ENCODE results near the gene GRAMD1B. TPM values are rescaled to one million over a fixed set of nuclear protein-coding genes. Genes with fewer than 3 reads are reported as not detected.

Gene GRAMD1B
- total RNA-seq, 1 experiment from 2014 or later, result 1.2 TPM

DNA sequence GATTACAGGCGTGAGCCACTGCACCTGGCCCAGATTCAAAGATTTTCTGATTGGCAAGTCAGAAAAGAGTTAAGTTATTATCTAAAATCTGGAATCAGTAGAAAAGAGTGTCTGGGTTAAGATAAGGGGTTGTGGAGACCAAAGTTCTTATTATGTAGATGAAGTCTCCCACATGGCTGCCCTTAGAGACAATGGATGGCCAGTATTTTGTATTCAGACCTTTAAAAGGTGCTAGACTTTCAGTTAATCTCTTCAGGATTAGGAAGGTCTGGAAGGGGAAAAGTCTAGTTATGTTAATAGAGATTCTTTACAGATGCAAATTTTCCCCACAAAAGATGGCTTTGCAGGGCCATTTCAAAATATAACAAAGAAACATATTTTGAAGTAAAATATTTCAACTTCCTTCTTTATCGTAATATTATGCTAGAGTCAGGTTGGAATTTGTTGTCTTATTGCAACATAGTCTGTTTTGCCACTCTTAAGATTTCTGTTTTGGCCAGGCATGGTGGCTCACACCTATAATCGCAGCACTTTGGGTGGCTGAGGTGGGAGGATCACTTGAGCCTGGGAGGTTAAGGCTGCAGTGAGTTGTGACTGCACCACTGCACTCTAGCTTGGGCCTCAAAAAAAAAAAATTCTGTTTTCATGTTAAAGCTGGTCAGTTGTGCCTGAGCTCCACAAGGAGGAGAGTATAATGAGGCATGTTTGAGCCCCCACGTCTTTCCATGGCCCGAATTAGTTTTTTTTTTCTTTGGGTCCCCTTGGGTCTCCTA, 14.0 kb downstream of the GRAMD1B start:
- POLR2A ChIA-PET, result no interaction called here
- no peaks in the 10 kb centered on the region for H3K4me1 Mint-ChIP-seq (ENCODE audit: low read depth, unreplicated experiment)
- no peak overlapping the region for H3K4me3 Mint-ChIP-seq (ENCODE audit: unreplicated experiment)
- H3K9me3 Mint-ChIP-seq (ENCODE audit: unreplicated experiment), result no peaks in the 10 kb centered on the region
- CTCF ChIA-PET, result interaction anchor here (1.0 kb wide), 1 partner anchor 34 kb away, joined by 4 read pairs; no protein-coding TSS in a partner anchor
- DNase-seq, result no peak
- TF ChIP-seq, protein P1, sequence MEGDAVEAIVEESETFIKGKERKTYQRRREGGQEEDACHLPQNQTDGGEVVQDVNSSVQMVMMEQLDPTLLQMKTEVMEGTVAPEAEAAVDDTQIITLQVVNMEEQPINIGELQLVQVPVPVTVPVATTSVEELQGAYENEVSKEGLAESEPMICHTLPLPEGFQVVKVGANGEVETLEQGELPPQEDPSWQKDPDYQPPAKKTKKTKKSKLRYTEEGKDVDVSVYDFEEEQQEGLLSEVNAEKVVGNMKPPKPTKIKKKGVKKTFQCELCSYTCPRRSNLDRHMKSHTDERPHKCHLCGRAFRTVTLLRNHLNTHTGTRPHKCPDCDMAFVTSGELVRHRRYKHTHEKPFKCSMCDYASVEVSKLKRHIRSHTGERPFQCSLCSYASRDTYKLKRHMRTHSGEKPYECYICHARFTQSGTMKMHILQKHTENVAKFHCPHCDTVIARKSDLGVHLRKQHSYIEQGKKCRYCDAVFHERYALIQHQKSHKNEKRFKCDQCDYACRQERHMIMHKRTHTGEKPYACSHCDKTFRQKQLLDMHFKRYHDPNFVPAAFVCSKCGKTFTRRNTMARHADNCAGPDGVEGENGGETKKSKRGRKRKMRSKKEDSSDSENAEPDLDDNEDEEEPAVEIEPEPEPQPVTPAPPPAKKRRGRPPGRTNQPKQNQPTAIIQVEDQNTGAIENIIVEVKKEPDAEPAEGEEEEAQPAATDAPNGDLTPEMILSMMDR (IDR thresholded peaks at IDR 0.05; ENCODE audit: insufficient read depth in 1 of 2, low read depth in 1 of 2, low read length in 1 of 2, severe bottlenecking in 1 of 2, unreplicated experiment in 1 of 2), result no peak
- Histone ChIP-seq H3K27me3 (replicated peaks; ENCODE audit: control insufficient read depth, insufficient read depth, low read length) (no peaks in the 10 kb centered on the region), H3K36me3 (ENCODE audit: control insufficient read depth, insufficient read depth, low read length) (no peaks in the 10 kb centered on the region), H3K4me1 (no peaks in the 10 kb centered on the region), H3K9me3 (peaks cover 9% of the 10 kb centered on the region; the same call in 1 of the 2 replicates), H3K4me3 (ENCODE audit: low read depth, low read length) (no peak overlapping the region)
- no peak overlapping the region for H3K27ac Mint-ChIP-seq (ENCODE audit: unreplicated experiment)
- no peaks in the 10 kb centered on the region for H3K36me3 Mint-ChIP-seq (ENCODE audit: insufficient read depth, unreplicated experiment)
- H3K27me3 Mint-ChIP-seq (ENCODE audit: insufficient read depth, unreplicated experiment), result peaks cover 6% of the 10 kb centered on the region
- intact Hi-C loops (cut with micrococcal nuclease; ENCODE audit: unreplicated experiment), result no loop called here
- no TSS peak for BruUV-seq (replicated peaks)

DNA sequence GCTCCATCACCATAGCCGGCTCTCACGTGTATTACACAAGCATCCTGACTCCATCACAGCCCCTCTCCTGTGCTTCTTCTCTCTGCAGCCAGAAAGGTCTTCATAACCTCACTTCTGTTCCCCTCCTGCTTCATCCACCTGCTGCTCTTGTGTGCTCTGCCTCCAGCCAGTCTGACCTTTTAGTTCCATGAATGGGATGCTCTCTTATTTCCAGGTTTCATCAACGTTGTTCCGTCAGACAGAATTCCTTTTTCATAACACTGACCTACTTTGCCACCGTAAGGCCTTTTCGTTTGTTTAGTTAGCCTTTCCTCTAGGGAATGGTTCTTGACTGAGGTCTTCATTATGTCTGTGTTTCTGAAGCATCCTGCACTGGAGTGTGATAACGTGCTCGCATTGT, 18.8 kb downstream of the GRAMD1B start:
- Histone ChIP-seq H3K27me3 (replicated peaks; ENCODE audit: control insufficient read depth, insufficient read depth, low read length) (no peaks in the 10 kb centered on the region), H3K4me1 (no peaks in the 10 kb centered on the region), H3K9me3 (no peaks in the 10 kb centered on the region), H3K4me3 (ENCODE audit: low read depth, low read length) (no peak overlapping the region), H3K36me3 (ENCODE audit: control insufficient read depth, insufficient read depth, low read length) (no peaks in the 10 kb centered on the region)
- no peak overlapping the region for H3K27ac Mint-ChIP-seq (ENCODE audit: unreplicated experiment)
- no peaks in the 10 kb centered on the region for H3K9me3 Mint-ChIP-seq (ENCODE audit: unreplicated experiment)
- no peak overlapping the region for H3K4me3 Mint-ChIP-seq (ENCODE audit: unreplicated experiment)
- CTCF ChIA-PET, result interaction anchor here (1.5 kb wide), 1 partner anchor 41 kb away, joined by 3 read pairs; no protein-coding TSS in a partner anchor
- H3K4me1 Mint-ChIP-seq (ENCODE audit: low read depth, unreplicated experiment), result no peaks in the 10 kb centered on the region
- peaks cover 14% of the 10 kb centered on the region for H3K27me3 Mint-ChIP-seq (ENCODE audit: insufficient read depth, unreplicated experiment)
- TF ChIP-seq, protein P1 (IDR thresholded peaks at IDR 0.05; ENCODE audit: insufficient read depth in 1 of 2, low read depth in 1 of 2, low read length in 1 of 2, severe bottlenecking in 1 of 2, unreplicated experiment in 1 of 2), result no peak
- DNase-seq, result no peak
- H3K36me3 Mint-ChIP-seq (ENCODE audit: insufficient read depth, unreplicated experiment), result no peaks in the 10 kb centered on the region
- BruUV-seq (replicated peaks), result no TSS peak
- POLR2A ChIA-PET, result no interaction called here
- intact Hi-C loops (cut with micrococcal nuclease; ENCODE audit: unreplicated experiment), result loop anchor here (5.0 kb wide), 1 partner anchor 42 kb away; no protein-coding TSS in a partner anchor

DNA sequence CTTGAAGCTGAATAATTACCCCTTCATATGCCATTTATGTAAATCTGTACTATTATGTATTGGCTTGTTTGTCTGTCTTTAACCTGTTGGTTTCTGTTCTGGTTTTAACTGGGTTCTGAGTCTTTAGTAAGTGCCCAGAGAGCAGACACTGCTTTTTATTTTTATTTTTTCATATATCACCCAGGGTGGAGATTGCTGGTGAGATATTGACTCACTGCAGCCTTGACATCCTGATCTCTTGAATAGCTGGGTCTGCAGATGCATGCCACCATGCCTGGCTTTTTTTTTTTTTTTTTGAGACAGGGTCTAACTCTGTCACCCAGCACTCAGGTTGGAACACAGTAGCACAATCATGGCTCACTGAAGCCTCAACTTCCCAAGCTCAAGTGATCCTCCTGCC, 19.4 kb downstream of the GRAMD1B start:
- Histone ChIP-seq H3K4me1 (no peaks in the 10 kb centered on the region), H3K36me3 (ENCODE audit: control insufficient read depth, insufficient read depth, low read length) (no peaks in the 10 kb centered on the region)
- peaks cover 14% of the 10 kb centered on the region for H3K27me3 Mint-ChIP-seq (ENCODE audit: insufficient read depth, unreplicated experiment)

More for the DNA sequence above, 19.4 kb downstream of the GRAMD1B start:
- H3K4me3 ChIP-seq (ENCODE audit: low read depth, low read length), result no peak overlapping the region
- no peak overlapping the region for H3K4me3 Mint-ChIP-seq (ENCODE audit: unreplicated experiment)
- H3K9me3 ChIP-seq, result no peaks in the 10 kb centered on the region
- no TSS peak for BruUV-seq (replicated peaks)
- H3K9me3 Mint-ChIP-seq (ENCODE audit: unreplicated experiment), result no peaks in the 10 kb centered on the region
- POLR2A ChIA-PET, result no interaction called here
- no peaks in the 10 kb centered on the region for H3K27me3 ChIP-seq (replicated peaks; ENCODE audit: control insufficient read depth, insufficient read depth, low read length)
- no peaks in the 10 kb centered on the region for H3K4me1 Mint-ChIP-seq (ENCODE audit: low read depth, unreplicated experiment)
- no peaks in the 10 kb centered on the region for H3K36me3 Mint-ChIP-seq (ENCODE audit: insufficient read depth, unreplicated experiment)
- no peak for DNase-seq
- intact Hi-C loops (cut with micrococcal nuclease; ENCODE audit: unreplicated experiment), result loop anchor here (5.0 kb wide), 1 partner anchor 42 kb away; no protein-coding TSS in a partner anchor
- TF ChIP-seq, protein P1 (IDR thresholded peaks at IDR 0.05; ENCODE audit: insufficient read depth in 1 of 2, low read depth in 1 of 2, low read length in 1 of 2, severe bottlenecking in 1 of 2, unreplicated experiment in 1 of 2), result no peak
- no peak overlapping the region for H3K27ac Mint-ChIP-seq (ENCODE audit: unreplicated experiment)
- CTCF ChIA-PET, result interaction anchor here (1.5 kb wide), 1 partner anchor 42 kb away, joined by 3 read pairs; no protein-coding TSS in a partner anchor

Data from Caco-2 (cell line).